ENCODE results near the gene GPBP1. TPM values are rescaled to one million over a fixed set of nuclear protein-coding genes. Genes with fewer than 3 reads are reported as not detected.

Gene GPBP1
- polyA plus RNA-seq, 3 donors, result 23.2 to 43.7 (median 30.9) TPM

DNA sequence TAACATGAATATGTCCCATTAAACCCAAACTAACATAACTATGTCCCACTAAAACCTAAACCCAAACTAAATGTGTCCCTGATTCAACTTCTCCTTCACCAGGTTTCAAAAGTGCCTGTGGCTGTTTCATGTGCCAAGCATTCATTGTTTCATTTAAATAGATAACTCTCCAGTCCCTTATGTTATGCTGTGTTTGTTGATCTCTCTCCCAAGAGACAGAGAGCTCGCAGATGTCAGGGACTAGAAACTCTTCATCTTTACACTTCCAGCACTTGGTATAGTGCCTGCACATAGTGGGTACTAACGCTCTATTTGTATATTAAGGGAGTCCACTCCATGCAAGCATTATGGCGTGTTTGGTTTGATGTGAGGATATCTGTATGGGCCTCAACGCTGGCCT is 118.0 kb downstream of the GPBP1 start:
- TF ChIP-seq, protein P1, sequence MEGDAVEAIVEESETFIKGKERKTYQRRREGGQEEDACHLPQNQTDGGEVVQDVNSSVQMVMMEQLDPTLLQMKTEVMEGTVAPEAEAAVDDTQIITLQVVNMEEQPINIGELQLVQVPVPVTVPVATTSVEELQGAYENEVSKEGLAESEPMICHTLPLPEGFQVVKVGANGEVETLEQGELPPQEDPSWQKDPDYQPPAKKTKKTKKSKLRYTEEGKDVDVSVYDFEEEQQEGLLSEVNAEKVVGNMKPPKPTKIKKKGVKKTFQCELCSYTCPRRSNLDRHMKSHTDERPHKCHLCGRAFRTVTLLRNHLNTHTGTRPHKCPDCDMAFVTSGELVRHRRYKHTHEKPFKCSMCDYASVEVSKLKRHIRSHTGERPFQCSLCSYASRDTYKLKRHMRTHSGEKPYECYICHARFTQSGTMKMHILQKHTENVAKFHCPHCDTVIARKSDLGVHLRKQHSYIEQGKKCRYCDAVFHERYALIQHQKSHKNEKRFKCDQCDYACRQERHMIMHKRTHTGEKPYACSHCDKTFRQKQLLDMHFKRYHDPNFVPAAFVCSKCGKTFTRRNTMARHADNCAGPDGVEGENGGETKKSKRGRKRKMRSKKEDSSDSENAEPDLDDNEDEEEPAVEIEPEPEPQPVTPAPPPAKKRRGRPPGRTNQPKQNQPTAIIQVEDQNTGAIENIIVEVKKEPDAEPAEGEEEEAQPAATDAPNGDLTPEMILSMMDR (IDR thresholded peaks at IDR 0.05), result no peak
- Histone ChIP-seq H3K4me3 (replicated peaks in 1 of 3; ENCODE audit: low read depth in 2 of 3, low read length in 3 of 3) (no peak overlapping the region), H3K79me2 (ENCODE audit: insufficient read depth, low read length) (no peaks in the 10 kb centered on the region), H3K27ac (ENCODE audit: low read depth in 1 of 2, low read length in 2 of 2) (no peak overlapping the region), H3K4me1 (ENCODE audit: control insufficient read depth in 1 of 2, insufficient read depth in 2 of 2, low read length in 2 of 2) (no peaks in the 10 kb centered on the region), H4K20me1 (ENCODE audit: insufficient read depth, low read length) (no peaks in the 10 kb centered on the region), H3K9ac (ENCODE audit: insufficient read depth, low read length, poor library complexity, severe bottlenecking) (no peak overlapping the region), H3K9me3 (replicated peaks in 1 of 2; ENCODE audit: control insufficient read depth in 1 of 2, insufficient read depth in 1 of 2, low read length in 2 of 2) (no peaks in the 10 kb centered on the region), H3K36me3 (replicated peaks in 1 of 2; ENCODE audit: control insufficient read depth in 1 of 2, insufficient read depth in 2 of 2, low read length in 2 of 2) (no peaks in the 10 kb centered on the region), H3K27me3 (ENCODE audit: control insufficient read depth in 2 of 2, insufficient read depth in 2 of 2, low read length in 2 of 2) (no peaks in the 10 kb centered on the region), H3K4me2 (replicated peaks; ENCODE audit: extremely low read depth, low read length, poor library complexity, severe bottlenecking) (no peak overlapping the region), H2AFZ (ENCODE audit: insufficient read depth, low read depth, low read length, poor library complexity, severe bottlenecking) (no peak overlapping the region)
- Mint-ChIP-seq H3K4me3 (no peak overlapping the region), H3K27me3 (ENCODE audit: low read depth in 3 of 3) (peaks cover 0 to 5% (median 1%) of the 10 kb centered on the region in 3 donors), H3K36me3 (no peaks in the 10 kb centered on the region), H3K9me3 (peaks cover 0 to 2% (median 0%) of the 10 kb centered on the region in 7 donors), H3K4me1 (no peaks in the 10 kb centered on the region), H3K27ac (no peak overlapping the region)
- intact Hi-C loops (cut with micrococcal nuclease), result no loop called here
- no peak for DNase-seq
- WGBS (ENCODE audit: insufficient coverage), result no CpG with 5 or more reads among the region's 4 CpGs

DNA sequence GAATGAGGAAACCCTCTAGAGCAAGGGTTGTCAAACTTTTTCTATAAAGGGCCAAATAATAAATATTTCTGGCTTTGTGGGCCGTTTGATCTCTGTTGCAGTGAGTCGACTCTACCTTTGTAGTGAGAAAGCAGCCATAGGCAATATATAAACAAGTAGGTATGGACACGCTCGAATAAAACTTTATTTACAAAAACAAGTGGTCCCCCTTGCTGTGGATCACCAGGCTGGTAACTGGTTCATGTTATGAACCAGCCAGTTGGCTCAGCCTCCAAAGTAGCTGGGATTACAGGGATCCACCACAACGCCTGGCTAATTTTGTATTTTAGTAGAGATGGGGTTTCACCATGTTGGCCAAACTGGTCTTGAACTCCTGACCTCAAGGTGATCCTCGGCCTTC is 118.5 kb downstream of the GPBP1 start:
- Histone ChIP-seq H4K20me1 (ENCODE audit: insufficient read depth, low read length) (no peaks in the 10 kb centered on the region), H2AFZ (ENCODE audit: insufficient read depth, low read depth, low read length, poor library complexity, severe bottlenecking) (no peak overlapping the region), H3K27me3 (ENCODE audit: control insufficient read depth in 2 of 2, insufficient read depth in 2 of 2, low read length in 2 of 2) (no peaks in the 10 kb centered on the region), H3K9me3 (replicated peaks in 1 of 2; ENCODE audit: control insufficient read depth in 1 of 2, insufficient read depth in 1 of 2, low read length in 2 of 2) (no peaks in the 10 kb centered on the region), H3K79me2 (ENCODE audit: insufficient read depth, low read length) (no peaks in the 10 kb centered on the region), H3K9ac (ENCODE audit: insufficient read depth, low read length, poor library complexity, severe bottlenecking) (no peak overlapping the region), H3K4me1 (ENCODE audit: control insufficient read depth in 1 of 2, insufficient read depth in 2 of 2, low read length in 2 of 2) (no peaks in the 10 kb centered on the region), H3K4me2 (replicated peaks; ENCODE audit: extremely low read depth, low read length, poor library complexity, severe bottlenecking) (no peak overlapping the region), H3K36me3 (replicated peaks in 1 of 2; ENCODE audit: control insufficient read depth in 1 of 2, insufficient read depth in 2 of 2, low read length in 2 of 2) (no peaks in the 10 kb centered on the region), H3K4me3 (replicated peaks in 1 of 3; ENCODE audit: low read depth in 2 of 3, low read length in 3 of 3) (no peak overlapping the region), H3K27ac (ENCODE audit: low read depth in 1 of 2, low read length in 2 of 2) (no peak overlapping the region)
- Mint-ChIP-seq H3K27ac (no peak overlapping the region), H3K4me3 (no peak overlapping the region), H3K4me1 (no peaks in the 10 kb centered on the region), H3K9me3 (no peaks in the 10 kb centered on the region), H3K27me3 (ENCODE audit: low read depth in 3 of 3) (peaks cover 0 to 5% (median 1%) of the 10 kb centered on the region in 3 donors), H3K36me3 (no peaks in the 10 kb centered on the region)
- intact Hi-C loops (cut with micrococcal nuclease), result no loop called here
- TF ChIP-seq, protein P1 (IDR thresholded peaks at IDR 0.05), result no peak
- 100% methylated on average over 1 of the region's 6 CpGs for WGBS (ENCODE audit: insufficient coverage)
- DNase-seq, result no peak

All from CD14-positive monocyte (primary cell).